Astrocyte (in vitro differentiated cells and primary cell): ENCODE measurements around the gene STOML1. TPM values are rescaled to one million over a fixed set of nuclear protein-coding genes. Genes with fewer than 3 reads are reported as not detected.

Source experiments
- DNase-seq: peaks from one replicate; pipeline ENCODE4 v3.0.0-alpha.2; 2010; ENCODE audit warnings: low read depth
- FAIRE-seq: peaks from 2 replicates; lab custom pipeline; 2011; peaks lifted over from hg19 to GRCh38; lab: Jason Lieb, UNC
- H2AFZ ChIP-seq: 2 replicates; pipeline ENCODE4 v1.6.0; 2012; ENCODE audit warnings: low read depth, low read length, inconsistent platforms
- H3K27ac ChIP-seq: 2 replicates; pipeline ENCODE4 v1.5.1; 2011; ENCODE audit warnings: low read depth, low read length, inconsistent platforms
- H3K27me3 ChIP-seq: 2 replicates; pipeline ENCODE4 v1.6.0; 2011; ENCODE audit warnings: low read length, inconsistent platforms; ENCODE audit not compliant: insufficient read depth
- H3K36me3 ChIP-seq: 2 replicates; pipeline ENCODE4 v1.5.1; 2011; ENCODE audit warnings: low read length, inconsistent platforms; ENCODE audit not compliant: insufficient read depth
- H3K4me1 ChIP-seq: 2 replicates; pipeline ENCODE4 v1.5.1; 2011; ENCODE audit warnings: low read length, inconsistent platforms; ENCODE audit not compliant: insufficient read depth
- H3K4me2 ChIP-seq: 2 replicates; pipeline ENCODE4 v1.6.0; 2012; ENCODE audit warnings: low read length, inconsistent platforms
- H3K4me3 ChIP-seq: 2 replicates; pipeline ENCODE4 v1.5.1; 2011; ENCODE audit warnings: low read depth, mild to moderate bottlenecking, low read length, inconsistent platforms; ENCODE audit not compliant: insufficient read depth
- H3K79me2 ChIP-seq: 2 replicates; pipeline ENCODE4 v1.6.0; 2012; ENCODE audit warnings: mild to moderate bottlenecking, low read length, inconsistent platforms; ENCODE audit not compliant: insufficient read depth
- H3K9ac ChIP-seq: 2 replicates; pipeline ENCODE4 v1.6.0; 2012; ENCODE audit warnings: mild to moderate bottlenecking, low read length, inconsistent platforms
- H3K9me3 ChIP-seq: 2 replicates; pipeline ENCODE4 v1.5.1; 2012; ENCODE audit warnings: low read depth, mild to moderate bottlenecking, low read length, inconsistent platforms; ENCODE audit not compliant: insufficient read depth
- H4K20me1 ChIP-seq: 2 replicates; pipeline ENCODE4 v1.6.0; 2012; ENCODE audit warnings: low read length, inconsistent platforms; ENCODE audit not compliant: insufficient read depth
- H3K27ac Mint-ChIP-seq: one replicate; pipeline ENCODE4 v1.8.0; 2021; ENCODE audit warnings: mild to moderate bottlenecking, mixed read lengths; ENCODE audit not compliant: unreplicated experiment
- H3K27me3 Mint-ChIP-seq: one replicate; pipeline ENCODE4 v1.8.0; 2021; ENCODE audit warnings: low read depth, mixed read lengths; ENCODE audit not compliant: unreplicated experiment
- H3K36me3 Mint-ChIP-seq: one replicate; pipeline ENCODE4 v1.8.0; 2021; ENCODE audit warnings: low read depth, mixed read lengths; ENCODE audit not compliant: unreplicated experiment
- H3K4me1 Mint-ChIP-seq: one replicate; pipeline ENCODE4 v1.8.0; 2021; ENCODE audit warnings: low read depth, mixed read lengths; ENCODE audit not compliant: unreplicated experiment
- H3K4me3 Mint-ChIP-seq: one replicate; pipeline ENCODE4 v1.8.0; 2021; ENCODE audit warnings: mild to moderate bottlenecking, moderate library complexity, mixed read lengths; ENCODE audit not compliant: unreplicated experiment
- H3K9me3 Mint-ChIP-seq: one replicate; pipeline ENCODE4 v1.8.0; 2021; ENCODE audit warnings: mild to moderate bottlenecking, mixed read lengths; ENCODE audit not compliant: unreplicated experiment
- EZH2 ChIP-seq: IDR thresholded peaks from 2 replicates; pipeline ENCODE4 v1.6.1; 2012; ENCODE audit warnings: mild to moderate bottlenecking, low read length, inconsistent platforms; ENCODE audit not compliant: insufficient read depth
- total RNA-seq: library from RNA; stranded (reverse); gene quantifications from 2 replicates; pipeline ENCODE4 v1.2.1, GENCODE V29; 2021
- TF ChIP-seq, protein P1 (sequence below): IDR thresholded peaks from 2 replicates; pipeline ENCODE4 v1.5.1; 2011; ENCODE audit warnings: low read depth, mild to moderate bottlenecking, inconsistent platforms, low read length, moderate library complexity; ENCODE audit not compliant: insufficient read depth

Gene STOML1
- total RNA-seq, 1 donor from 2014 or later = 12.4 TPM

DNA sequence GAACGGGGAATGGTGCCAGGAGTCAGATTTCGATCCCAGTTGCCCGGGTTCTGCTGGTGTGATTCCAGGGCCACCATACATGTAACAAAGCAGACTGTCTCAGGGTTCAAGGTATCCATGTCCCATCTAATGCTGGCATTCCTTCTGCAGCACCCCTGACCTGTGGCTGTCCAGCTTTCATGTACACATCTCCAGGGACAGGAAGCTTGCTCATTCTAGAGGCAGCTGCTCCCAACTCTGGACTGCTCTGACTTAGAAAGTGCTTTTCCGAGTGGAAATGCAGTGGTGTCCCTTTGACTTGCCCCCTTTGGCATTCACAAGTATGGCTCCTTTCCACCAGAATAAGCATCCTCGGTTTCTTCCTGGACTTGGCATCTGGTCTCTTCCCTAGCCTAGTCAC lies 33.3 kb upstream of the STOML1 start:
- Histone ChIP-seq H3K9me3 (no peaks in the 10 kb centered on the region), H2AFZ (no peak overlapping the region), H3K4me1 (peaks cover 14% of the 10 kb centered on the region), H4K20me1 (peaks cover 51% of the 10 kb centered on the region), H3K4me3 (no peak overlapping the region), H3K36me3 (peaks cover 17% of the 10 kb centered on the region), H3K9ac (no peak overlapping the region), H3K79me2 (peaks cover 15% of the 10 kb centered on the region), H3K27me3 (no peaks in the 10 kb centered on the region), H3K27ac (no peak overlapping the region), H3K4me2 (peak overlapping the region; percentile 51)
- Mint-ChIP-seq H3K27ac (no peak overlapping the region), H3K36me3 (peaks cover 31% of the 10 kb centered on the region), H3K27me3 (no peaks in the 10 kb centered on the region), H3K9me3 (no peaks in the 10 kb centered on the region), H3K4me3 (no peak overlapping the region), H3K4me1 (peaks cover 7% of the 10 kb centered on the region)
- no peak for FAIRE-seq
- DNase-seq = no peak
- no peak for TF ChIP-seq EZH2
- TF ChIP-seq, protein P1, sequence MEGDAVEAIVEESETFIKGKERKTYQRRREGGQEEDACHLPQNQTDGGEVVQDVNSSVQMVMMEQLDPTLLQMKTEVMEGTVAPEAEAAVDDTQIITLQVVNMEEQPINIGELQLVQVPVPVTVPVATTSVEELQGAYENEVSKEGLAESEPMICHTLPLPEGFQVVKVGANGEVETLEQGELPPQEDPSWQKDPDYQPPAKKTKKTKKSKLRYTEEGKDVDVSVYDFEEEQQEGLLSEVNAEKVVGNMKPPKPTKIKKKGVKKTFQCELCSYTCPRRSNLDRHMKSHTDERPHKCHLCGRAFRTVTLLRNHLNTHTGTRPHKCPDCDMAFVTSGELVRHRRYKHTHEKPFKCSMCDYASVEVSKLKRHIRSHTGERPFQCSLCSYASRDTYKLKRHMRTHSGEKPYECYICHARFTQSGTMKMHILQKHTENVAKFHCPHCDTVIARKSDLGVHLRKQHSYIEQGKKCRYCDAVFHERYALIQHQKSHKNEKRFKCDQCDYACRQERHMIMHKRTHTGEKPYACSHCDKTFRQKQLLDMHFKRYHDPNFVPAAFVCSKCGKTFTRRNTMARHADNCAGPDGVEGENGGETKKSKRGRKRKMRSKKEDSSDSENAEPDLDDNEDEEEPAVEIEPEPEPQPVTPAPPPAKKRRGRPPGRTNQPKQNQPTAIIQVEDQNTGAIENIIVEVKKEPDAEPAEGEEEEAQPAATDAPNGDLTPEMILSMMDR = no peak

DNA sequence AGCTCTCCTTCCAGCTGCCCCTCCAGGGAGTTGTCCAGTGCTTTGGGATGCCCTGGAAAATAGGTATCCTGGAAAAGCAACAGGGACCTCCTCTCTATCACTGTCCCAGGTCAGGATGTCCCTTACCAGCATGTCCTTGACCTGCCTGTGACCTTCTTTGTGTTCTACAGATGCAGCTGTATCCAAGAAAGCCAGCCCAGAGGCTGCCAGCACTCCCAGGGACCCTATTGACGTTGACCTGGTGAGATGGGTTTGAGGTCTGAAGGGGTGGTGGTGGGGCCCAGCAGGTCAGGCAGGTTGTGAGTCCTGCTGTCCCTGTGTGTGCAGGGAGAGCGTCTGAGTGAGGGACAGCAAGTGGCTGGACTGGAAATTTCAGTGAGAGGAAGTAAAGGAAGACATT lies 32.6 kb upstream of the STOML1 start:
- H3K27me3 ChIP-seq = no peaks in the 10 kb centered on the region
- H3K4me1 ChIP-seq = peaks cover 14% of the 10 kb centered on the region
- H4K20me1 ChIP-seq = peaks cover 59% of the 10 kb centered on the region
- H3K4me2 ChIP-seq = no peak overlapping the region
- H3K4me1 Mint-ChIP-seq = peaks cover 7% of the 10 kb centered on the region
- peaks cover 23% of the 10 kb centered on the region for H3K79me2 ChIP-seq
- no peaks in the 10 kb centered on the region for H3K27me3 Mint-ChIP-seq
- H3K36me3 Mint-ChIP-seq = peaks cover 30% of the 10 kb centered on the region
- no peak overlapping the region for H3K27ac ChIP-seq
- no peak overlapping the region for H3K9ac ChIP-seq
- no peak overlapping the region for H2AFZ ChIP-seq
- FAIRE-seq (no peak), DNase-seq (no peak)
- peaks cover 14% of the 10 kb centered on the region for H3K36me3 ChIP-seq
- H3K4me3 Mint-ChIP-seq = no peak overlapping the region
- H3K4me3 ChIP-seq = no peak overlapping the region
- TF ChIP-seq EZH2 = no peak
- TF ChIP-seq, protein P1 = no peak
- H3K27ac Mint-ChIP-seq = no peak overlapping the region
- H3K9me3 Mint-ChIP-seq = no peaks in the 10 kb centered on the region
- H3K9me3 ChIP-seq = no peaks in the 10 kb centered on the region

DNA sequence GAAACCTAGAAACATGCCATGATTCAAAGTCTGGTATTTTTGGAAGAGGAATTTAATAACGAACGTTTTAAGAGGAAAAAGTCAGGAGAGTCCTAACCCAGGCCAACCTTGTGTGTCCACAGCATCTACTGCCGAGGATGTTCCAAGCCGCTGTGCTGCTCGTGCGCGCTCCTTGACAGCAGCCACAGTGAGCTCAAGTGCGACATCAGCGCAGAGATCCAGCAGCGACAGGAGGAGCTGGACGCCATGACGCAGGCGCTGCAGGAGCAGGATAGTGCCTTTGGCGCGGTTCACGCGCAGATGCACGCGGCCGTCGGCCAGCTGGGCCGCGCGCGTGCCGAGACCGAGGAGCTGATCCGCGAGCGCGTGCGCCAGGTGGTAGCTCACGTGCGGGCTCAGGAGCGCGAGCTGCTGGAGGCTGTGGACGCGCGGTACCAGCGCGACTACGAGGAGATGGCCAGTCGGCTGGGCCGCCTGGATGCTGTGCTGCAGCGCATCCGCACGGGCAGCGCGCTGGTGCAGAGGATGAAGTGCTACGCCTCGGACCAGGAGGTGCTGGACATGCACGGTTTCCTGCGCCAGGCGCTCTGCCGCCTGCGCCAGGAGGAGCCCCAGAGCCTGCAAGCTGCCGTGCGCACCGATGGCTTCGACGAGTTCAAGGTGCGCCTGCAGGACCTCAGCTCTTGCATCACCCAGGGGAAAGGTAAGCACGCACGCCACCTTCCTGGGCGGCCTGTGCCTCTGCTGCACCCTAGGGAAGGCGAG lies 30.8 kb upstream of the STOML1 start:
- no peaks in the 10 kb centered on the region for H3K27me3 Mint-ChIP-seq
- TF ChIP-seq, protein P1 = no peak
- no peak for TF ChIP-seq EZH2
- no peak overlapping the region for H3K4me3 Mint-ChIP-seq
- Histone ChIP-seq H3K27me3 (no peaks in the 10 kb centered on the region), H3K9me3 (no peaks in the 10 kb centered on the region), H3K27ac (no peak overlapping the region), H3K9ac (no peak overlapping the region), H4K20me1 (peaks cover 63% of the 10 kb centered on the region), H3K79me2 (peaks cover 38% of the 10 kb centered on the region), H3K4me3 (no peak overlapping the region), H3K4me1 (peaks cover 14% of the 10 kb centered on the region), H3K4me2 (no peak overlapping the region), H3K36me3 (peaks cover 10% of the 10 kb centered on the region), H2AFZ (no peak overlapping the region)
- H3K4me1 Mint-ChIP-seq = peaks cover 7% of the 10 kb centered on the region
- FAIRE-seq (no peak), DNase-seq (no peak)
- peaks cover 30% of the 10 kb centered on the region for H3K36me3 Mint-ChIP-seq
- no peak overlapping the region for H3K27ac Mint-ChIP-seq
- H3K9me3 Mint-ChIP-seq = no peaks in the 10 kb centered on the region
